ENCODE results near the gene NCK2.

The NCK2 gene

GRCh38 chr2:105821428-105822125, 76.9 kb downstream of the NCK2 start:
- DNase-seq: no peak

DNA sequence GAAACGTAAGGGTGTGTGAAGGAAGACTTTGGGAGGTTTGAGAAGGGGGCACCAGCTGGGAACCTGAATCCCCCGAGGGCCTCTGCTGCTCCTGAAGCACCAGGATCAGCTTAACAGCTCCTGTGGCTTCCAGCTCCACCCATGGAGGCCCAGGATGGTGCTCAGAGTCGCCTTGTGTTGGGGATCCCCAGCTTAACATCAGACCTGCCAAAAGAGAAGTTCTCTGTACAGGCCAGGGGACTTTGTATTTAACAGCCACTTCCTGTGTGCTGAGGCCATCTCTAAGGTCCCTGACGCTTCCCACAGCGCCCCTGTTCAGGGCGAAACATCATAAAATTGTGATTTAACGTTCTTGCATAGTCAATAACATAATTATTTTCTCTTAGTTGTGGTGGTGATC, 77.5 kb downstream of the NCK2 start:
- no peak for DNase-seq

GRCh38 chr2:105824446-105824845, 79.7 kb downstream of the NCK2 start:
- DNase-seq: no peak

DNA sequence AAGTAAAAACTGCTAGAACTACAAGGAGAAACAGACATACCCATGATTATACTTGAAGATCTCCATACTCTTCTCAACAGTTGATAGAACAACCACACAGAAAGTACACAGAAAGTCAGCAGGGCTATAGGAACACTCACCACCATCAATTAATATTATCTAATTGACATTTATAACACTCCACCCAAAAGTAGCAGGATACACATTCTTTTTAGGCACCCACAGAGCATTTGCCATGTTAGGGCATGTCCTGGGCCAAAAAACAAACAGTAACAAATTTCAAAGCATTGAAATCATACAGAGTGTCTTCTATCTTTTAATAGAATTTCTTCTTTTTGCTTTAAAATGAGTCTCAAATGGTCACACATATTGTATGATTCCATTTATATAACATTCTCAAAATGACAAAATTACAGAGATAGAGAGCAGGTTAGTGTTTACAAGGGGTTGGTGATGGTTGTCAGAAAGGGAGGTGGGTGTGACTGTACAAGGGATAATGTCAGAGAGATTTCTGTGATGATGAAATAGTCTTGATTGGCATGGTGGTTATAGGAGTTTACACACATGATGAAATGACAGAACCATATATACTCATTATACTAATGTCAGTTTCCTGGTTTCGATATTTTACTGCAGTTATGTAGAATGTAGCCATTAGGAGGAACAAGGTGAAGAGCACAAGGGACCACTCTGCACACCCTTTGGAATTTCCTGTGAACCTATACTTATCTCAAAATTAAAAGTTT, 82.8 kb downstream of the NCK2 start:
- DNase-seq: no peak

DNA sequence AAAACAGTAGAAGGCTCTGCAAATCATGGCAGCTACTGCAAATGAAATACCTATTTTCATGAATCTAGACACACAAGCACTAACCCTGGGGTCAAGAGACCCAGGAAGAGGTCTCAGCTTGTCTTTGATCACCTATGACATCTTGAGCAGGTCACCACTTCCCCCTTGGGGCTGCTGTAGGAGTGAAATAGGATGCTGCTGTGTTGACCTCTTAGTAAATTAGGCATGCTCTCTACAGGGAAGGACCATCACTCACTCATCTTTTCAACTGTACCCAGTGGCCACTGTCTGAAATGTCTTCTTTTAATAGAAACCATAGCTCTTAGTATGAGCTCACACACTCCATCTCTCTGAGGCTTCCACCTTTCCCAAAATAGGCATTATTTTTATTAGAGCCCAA, 83.8 kb downstream of the NCK2 start:
- no peak for DNase-seq

GRCh38 chr2:105834931-105835330, 90.2 kb downstream of the NCK2 start:
- DNase-seq: no peak

DNA sequence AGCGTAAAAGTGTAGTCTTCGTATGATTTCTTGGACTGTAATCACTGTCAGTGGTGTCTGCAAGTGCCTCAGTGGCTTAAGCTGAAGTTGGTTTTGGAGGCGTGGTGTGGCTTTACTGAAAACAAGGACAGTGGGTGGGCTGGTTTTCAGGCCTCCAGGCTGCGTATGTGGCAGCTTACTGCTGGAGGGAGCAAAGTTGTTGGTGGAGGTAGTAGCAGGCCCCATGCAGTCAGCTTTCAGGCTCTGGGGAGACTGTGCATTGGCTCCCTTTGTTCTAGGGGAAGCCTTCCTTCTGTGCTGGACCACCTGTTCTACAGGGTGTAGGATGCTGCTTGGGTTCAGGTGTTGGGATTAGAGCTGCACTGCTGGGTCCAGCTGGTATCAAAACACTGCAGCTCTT, 91.6 kb downstream of the NCK2 start:
- DNase-seq: no peak

DNA sequence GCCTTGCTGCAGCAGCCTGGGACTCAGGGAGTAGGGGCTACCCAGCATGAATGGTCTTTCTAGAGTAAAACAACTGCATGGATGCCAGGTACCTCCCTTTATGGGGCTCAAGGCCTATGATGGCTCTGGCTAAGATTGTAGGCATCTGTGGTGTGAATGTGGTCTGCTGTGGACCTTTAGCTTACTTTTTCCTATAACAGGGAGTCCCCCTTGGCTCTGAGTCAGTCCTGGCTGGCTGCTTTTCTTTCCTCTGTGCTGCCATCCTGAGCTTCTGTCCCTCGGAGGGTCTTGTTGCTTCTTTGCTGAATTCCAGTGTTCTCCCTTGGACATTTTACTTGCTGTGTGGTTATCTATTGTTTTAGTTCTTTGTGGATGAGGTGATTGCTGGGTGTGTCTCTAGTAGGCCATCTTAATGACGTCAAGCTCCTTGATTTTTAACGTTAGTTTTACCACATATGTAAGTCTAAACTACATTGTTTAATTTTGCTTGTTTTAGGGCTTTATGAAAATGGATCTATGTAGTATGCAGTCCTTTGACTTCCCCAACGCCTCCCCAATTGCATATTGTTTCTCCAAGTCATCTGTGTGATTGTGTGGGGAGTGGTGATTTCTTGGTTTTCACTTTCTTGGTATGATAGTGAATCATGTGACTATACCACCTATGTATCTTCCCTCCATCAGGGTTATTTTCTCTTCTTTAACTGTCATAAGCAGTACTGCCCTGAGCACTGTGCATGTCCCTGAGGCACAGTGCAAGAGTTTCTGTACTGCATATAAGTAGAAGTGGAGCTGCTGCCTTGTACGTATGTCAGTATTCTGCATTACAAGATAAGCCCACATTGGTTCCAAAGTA, 92.4 kb downstream of the NCK2 start:
- DNase-seq: no peak

DNA sequence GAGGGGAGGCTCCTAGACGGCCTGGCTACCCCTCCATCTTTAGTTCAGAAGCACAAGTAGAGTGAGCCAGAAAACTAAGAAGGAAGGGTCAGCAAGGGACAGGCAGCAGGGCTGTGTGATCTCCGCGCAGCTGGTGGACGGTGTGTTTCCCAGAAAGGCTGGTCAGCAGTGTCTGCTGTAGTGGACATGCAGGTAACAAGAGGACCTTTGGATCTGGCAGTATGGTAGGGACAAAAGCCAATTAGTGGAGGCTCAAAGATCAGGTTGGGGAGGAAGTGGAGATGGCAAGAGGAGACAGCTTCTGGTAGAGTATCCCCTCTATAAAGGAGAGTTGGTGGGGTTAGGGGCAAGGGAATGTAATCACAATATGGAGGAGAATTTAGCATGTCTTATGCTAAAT, 95.1 kb downstream of the NCK2 start:
- DNase-seq: no peak

DNA sequence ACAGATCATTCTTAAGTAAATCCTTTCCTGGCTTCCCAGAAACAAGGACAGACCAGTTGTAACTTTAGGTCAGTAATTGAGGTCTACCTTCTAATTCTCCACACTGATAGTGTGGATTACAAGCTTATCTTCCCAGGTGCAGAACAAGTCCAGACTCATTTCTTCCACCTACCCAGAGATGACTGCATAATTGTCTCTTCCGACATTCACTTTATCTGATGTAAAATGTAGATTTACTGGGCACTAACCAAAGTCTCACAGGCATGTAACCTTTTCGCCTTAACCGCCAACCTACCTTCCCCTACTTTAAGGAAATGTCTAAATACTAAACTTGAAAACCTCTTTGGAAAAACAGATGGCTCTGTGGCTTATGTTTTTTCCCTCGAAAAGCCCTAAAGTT, 96.2 kb downstream of the NCK2 start:
- no peak for DNase-seq

GRCh38 chr2:105841551-105841950, 96.8 kb downstream of the NCK2 start:
- no peak for DNase-seq

DNA sequence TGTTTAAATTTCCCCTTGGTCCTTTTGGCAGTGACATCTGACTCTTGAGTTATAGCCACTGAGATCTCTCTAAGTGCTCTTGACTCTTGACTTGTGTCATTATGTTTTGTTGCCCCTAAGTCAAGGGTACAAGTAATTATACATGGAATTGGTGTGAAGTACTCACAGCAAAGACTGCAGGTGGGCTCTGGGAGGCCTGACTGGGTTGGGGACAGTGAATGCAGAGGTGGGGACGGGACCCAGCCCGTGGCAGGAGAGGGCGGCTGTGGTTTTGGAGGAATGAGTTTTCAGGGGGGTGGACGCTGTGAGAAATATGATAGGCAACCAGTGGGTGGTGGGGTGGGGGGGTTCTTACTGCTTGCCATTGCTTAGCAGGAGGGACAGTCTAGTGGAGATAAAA, 97.8 kb downstream of the NCK2 start:
- DNase-seq: no peak

DNA sequence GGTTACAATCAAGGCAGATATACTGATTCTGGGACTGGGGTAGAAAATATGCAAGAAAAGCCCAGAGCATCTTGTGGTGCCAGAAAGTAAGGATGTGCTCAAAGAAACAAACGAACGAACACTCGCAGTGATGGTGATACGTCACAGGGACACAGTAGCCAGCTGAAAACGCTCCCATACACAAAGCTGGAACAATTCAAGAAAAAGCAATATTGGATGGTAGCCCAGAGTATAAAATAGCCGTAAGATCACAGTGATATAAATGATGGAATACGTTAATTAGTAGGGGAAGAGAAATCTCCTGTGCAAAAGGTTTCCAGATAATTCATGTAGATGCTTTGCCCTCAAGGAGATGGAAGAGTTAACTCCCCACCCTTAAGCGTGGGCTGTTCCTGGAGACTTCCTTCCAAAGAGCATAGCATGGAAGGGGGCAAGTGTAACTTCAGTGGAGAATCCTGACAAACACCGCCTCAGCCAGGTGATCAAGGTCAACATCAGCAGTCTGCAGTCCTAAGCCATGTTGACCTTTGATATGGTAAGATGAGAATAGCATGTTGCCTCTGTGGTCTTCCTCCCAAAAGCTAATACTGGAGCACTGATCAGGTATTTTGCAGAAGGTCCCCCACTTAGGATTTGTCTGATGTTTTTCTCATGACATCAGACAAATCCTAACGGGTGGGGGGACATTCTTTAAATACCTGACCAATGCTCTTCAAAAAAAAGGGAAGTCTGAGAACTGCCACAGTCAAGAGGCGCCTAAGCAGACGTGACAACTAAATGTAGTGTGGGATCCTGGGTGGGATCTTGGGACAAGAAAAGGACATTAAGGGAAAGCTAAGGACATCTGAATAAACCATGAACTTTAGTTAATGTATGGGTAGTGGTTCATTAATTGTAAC, 99.0 kb downstream of the NCK2 start:
- no peak for DNase-seq

GRCh38 chr2:105845976-105846375, 101.3 kb downstream of the NCK2 start:
- no peak for DNase-seq

- DNase-seq: no peak
Observed at GRCh38 chr2:105847056-105847455, 102.3 kb downstream of the NCK2 start.

DNA sequence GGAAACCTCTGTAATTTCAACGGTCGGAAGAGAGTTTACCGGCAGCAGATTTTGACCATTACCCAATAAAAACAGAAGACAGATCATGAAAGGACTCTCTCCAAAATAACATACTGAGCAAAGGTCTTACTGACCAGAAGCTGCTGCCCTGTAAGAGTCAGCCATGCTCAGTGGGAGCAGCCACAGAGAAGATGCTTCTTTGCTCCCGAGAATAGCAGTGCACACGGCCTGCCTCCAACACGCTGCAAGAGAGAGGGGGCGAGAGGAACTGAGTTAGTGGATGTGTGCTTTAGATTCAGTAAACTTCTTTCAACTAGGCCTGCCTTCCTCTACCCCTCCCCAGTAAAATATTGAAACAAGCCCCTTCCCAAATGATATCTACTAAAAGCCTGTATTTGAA, 103.7 kb downstream of the NCK2 start:
- no peak for DNase-seq

- DNase-seq: no peak
Observed at GRCh38 chr2:105849431-105850179, 104.9 kb downstream of the NCK2 start.

DNA sequence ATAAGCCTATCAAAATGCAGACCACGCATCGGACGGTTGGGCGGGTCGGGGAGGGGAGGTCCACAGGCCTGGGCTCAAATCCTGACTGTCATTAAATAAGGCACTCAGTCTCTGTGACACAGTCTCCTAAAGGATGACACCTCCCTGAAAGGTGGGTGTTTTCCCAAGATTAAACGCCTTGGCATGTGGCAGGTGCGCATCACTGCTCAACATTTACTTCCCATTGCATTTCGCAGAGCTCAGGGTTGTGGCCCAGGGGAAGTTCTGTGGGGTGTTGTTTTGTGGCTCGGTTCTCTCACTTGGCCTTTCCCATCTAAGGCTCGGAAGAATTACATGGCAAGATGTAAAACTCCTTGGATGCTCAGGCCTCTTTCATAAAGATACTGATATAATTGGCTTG, 107.4 kb downstream of the NCK2 start:
- DNase-seq: no peak

DNA sequence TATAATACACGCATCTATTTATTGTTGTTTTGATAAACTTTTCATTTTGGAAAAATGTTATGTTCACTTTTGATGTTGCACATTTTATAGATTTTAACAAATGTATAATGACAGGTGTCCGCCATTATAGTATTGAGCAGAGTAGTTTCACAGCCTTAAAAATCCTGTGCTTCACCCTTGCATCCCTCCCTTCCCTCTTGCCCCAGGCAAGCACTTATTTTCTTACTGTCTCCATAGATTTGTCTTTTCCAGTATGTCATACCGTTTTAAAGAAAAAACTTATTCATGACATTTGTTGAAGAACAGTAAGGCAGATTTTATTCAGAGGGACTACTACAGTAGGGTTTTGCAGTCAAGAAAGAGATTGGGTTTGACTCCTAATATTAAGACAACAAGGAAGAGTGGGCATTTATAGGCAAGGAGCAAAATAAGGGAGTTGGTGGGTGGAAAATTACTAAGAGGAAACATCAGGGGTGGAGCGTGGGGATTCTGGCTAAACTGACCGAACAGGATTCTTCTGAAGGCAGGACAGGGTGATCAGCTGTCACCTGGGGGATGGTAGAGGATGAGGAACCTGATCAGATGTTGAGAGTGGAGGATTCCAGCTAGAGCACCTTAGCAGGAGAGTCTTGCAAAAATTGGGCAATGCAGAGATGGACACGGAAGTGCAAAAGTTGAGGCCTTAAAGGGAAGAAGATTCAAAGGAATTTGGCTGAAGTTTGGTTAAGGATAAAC, 108.8 kb downstream of the NCK2 start:
- DNase-seq: no peak

DNA sequence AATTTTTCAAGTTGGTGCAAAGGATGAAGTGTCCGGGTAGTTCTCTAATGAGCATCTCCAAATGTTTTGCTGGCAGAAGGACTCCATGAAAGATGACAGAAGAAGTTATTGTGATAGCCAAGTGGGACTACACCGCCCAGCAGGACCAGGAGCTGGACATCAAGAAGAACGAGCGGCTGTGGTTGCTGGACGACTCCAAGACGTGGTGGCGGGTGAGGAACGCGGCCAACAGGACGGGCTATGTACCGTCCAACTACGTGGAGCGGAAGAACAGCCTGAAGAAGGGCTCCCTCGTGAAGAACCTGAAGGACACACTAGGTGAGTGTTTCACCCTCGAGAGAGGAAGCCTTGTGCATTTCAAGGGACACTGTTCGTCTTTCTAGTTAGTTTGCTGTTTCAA, 110.3 kb downstream of the NCK2 start:
- no peak for DNase-seq

DNA sequence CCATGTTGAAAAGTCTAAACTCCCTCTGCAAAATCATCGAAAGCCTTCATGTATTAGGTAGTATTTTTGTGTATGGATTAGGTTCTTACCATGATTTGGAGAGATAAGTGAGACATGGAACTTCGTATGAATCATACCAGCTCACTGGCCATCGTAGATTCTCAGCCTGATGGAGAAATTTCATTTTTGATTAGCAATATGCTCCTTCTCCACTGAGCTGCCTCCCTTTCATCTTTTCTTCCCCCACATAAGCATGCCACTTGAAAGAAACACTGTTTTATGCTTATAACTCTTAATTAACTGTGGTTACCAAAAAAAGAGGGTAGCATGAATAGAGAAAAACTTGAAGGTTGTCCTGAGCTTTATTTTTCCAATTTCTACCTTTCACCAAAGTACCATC, 111.9 kb downstream of the NCK2 start:
- DNase-seq: no peak
